HG02943 (cell line): ENCODE data around the gene IQCF5.
"Not testable (repeated sequence)": the region's sequence is repeated elsewhere in the genome, so short reads cannot be mapped to it uniquely, and the experiment has no call there.

ENCODE experiments used
- ATAC-seq: cut with Tn5 transposase; IDR thresholded peaks from one replicate; pipeline ENCODE4 v1.9.1; 2021; ENCODE audit warnings: mild to moderate bottlenecking, low read depth, moderate library complexity; ENCODE audit not compliant: unreplicated experiment

IQCF5 gene

GRCh38 chr3:51875501-51875900, at the start of gene IQCF5:
Gene IQCF5 (minus strand): TSS chr3:51875601. CDS start chr3:51875531, 70 bp downstream.
- no peak for ATAC-seq

- no peak for ATAC-seq
Observed at GRCh38 chr3:51921081-51921578, 45.7 kb upstream of the IQCF5 start.

GRCh38 chr3:51916418-51916817, 41.0 kb upstream of the IQCF5 start:
- no peak for ATAC-seq

- ATAC-seq = no peak
Observed at GRCh38 chr3:51908026-51908425, 32.6 kb upstream of the IQCF5 start.

- no peak for ATAC-seq
Observed at GRCh38 chr3:51904034-51904823, 28.8 kb upstream of the IQCF5 start.

GRCh38 chr3:51902361-51902760, 27.0 kb upstream of the IQCF5 start:
- not testable (repeated sequence) for ATAC-seq

GRCh38 chr3:51900043-51900442, 24.6 kb upstream of the IQCF5 start:
- not testable (repeated sequence) for ATAC-seq

GRCh38 chr3:51897391-51897790, 22.0 kb upstream of the IQCF5 start:
- no peak for ATAC-seq

- no peak for ATAC-seq
Observed at GRCh38 chr3:51896607-51897305, 21.4 kb upstream of the IQCF5 start.

GRCh38 chr3:51894939-51895338, 19.5 kb upstream of the IQCF5 start:
- no peak for ATAC-seq

- ATAC-seq = no peak
Observed at GRCh38 chr3:51894391-51894790, 19.0 kb upstream of the IQCF5 start.

- no peak for ATAC-seq
Observed at GRCh38 chr3:51891242-51892039, 16.0 kb upstream of the IQCF5 start.

GRCh38 chr3:51888463-51889105, 13.2 kb upstream of the IQCF5 start:
- no peak for ATAC-seq

GRCh38 chr3:51887620-51888019, 12.2 kb upstream of the IQCF5 start:
- no peak for ATAC-seq

- ATAC-seq = no peak
Observed at GRCh38 chr3:51886447-51886846, 11.0 kb upstream of the IQCF5 start.

- no peak for ATAC-seq
Observed at GRCh38 chr3:51879937-51880336, 4.5 kb upstream of the IQCF5 start.

GRCh38 chr3:51876186-51876585, 785 bp upstream of the IQCF5 start:
- no peak for ATAC-seq

GRCh38 chr3:51874889-51875288, 512 bp downstream of the IQCF5 start:
- ATAC-seq = no peak

- no peak for ATAC-seq
Observed at GRCh38 chr3:51874411-51874810, 990 bp downstream of the IQCF5 start.

- ATAC-seq = no peak
Observed at GRCh38 chr3:51873876-51874275, 1.5 kb downstream of the IQCF5 start.
